ENCODE results near the gene FTSJ3.

FTSJ3 gene

DNA sequence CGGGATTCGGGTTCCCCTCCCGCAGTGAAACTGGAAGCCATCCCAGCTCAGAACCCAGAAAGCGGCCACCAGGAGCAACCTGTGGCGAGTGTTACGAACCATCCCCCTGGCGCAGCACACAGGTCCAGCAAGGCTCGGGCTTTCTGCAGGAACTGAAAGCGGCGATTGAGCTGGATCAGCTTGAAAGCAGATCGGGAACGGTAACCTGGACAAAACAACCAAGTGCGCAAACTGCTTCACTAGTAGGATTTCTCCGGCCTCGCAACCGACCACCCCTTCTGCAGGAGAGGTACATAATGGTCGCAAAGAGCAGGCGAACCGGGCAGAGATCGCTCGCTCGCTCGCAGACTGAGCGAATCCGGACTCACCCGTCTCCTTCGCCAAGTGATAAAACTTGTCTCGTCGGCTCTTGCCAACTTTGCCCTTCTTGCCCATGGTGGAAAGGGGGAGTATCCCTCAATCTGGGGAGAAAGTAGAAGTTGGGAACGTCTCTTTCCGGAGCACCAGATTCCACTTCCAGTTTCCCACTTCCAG, 928 bp downstream of the FTSJ3 start:
- TF ChIP-seq POLR2AphosphoS5 (IDR thresholded peaks at IDR 0.05; ENCODE audit: low read depth): no peak
- TF ChIP-seq SPI1 (IDR thresholded peaks at IDR 0.05; ENCODE audit: borderline replicate concordance, low read depth): no peak
- TF ChIP-seq, protein P1, sequence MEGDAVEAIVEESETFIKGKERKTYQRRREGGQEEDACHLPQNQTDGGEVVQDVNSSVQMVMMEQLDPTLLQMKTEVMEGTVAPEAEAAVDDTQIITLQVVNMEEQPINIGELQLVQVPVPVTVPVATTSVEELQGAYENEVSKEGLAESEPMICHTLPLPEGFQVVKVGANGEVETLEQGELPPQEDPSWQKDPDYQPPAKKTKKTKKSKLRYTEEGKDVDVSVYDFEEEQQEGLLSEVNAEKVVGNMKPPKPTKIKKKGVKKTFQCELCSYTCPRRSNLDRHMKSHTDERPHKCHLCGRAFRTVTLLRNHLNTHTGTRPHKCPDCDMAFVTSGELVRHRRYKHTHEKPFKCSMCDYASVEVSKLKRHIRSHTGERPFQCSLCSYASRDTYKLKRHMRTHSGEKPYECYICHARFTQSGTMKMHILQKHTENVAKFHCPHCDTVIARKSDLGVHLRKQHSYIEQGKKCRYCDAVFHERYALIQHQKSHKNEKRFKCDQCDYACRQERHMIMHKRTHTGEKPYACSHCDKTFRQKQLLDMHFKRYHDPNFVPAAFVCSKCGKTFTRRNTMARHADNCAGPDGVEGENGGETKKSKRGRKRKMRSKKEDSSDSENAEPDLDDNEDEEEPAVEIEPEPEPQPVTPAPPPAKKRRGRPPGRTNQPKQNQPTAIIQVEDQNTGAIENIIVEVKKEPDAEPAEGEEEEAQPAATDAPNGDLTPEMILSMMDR (IDR thresholded peaks at IDR 0.05; ENCODE audit: insufficient read depth, low read length): no peak
- TF ChIP-seq GABPA (IDR thresholded peaks at IDR 0.05; ENCODE audit: low read depth): no peak
- TF ChIP-seq, protein P2, sequence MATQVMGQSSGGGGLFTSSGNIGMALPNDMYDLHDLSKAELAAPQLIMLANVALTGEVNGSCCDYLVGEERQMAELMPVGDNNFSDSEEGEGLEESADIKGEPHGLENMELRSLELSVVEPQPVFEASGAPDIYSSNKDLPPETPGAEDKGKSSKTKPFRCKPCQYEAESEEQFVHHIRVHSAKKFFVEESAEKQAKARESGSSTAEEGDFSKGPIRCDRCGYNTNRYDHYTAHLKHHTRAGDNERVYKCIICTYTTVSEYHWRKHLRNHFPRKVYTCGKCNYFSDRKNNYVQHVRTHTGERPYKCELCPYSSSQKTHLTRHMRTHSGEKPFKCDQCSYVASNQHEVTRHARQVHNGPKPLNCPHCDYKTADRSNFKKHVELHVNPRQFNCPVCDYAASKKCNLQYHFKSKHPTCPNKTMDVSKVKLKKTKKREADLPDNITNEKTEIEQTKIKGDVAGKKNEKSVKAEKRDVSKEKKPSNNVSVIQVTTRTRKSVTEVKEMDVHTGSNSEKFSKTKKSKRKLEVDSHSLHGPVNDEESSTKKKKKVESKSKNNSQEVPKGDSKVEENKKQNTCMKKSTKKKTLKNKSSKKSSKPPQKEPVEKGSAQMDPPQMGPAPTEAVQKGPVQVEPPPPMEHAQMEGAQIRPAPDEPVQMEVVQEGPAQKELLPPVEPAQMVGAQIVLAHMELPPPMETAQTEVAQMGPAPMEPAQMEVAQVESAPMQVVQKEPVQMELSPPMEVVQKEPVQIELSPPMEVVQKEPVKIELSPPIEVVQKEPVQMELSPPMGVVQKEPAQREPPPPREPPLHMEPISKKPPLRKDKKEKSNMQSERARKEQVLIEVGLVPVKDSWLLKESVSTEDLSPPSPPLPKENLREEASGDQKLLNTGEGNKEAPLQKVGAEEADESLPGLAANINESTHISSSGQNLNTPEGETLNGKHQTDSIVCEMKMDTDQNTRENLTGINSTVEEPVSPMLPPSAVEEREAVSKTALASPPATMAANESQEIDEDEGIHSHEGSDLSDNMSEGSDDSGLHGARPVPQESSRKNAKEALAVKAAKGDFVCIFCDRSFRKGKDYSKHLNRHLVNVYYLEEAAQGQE (IDR thresholded peaks at IDR 0.05; ENCODE audit: insufficient replicate concordance, low read depth): no peak
- H3K4me3 ChIP-seq (replicated peaks; ENCODE audit: insufficient read depth, low read length): peak overlapping the region; percentile 91
- peak overlapping the region; percentile 98 for H3K27ac ChIP-seq (replicated peaks)
- no peaks in the 10 kb centered on the region for H3K27me3 ChIP-seq (ENCODE audit: insufficient read depth, poor library complexity, severe bottlenecking)
- DNase-seq (ENCODE audit: low read depth in 1 of 2, low spot score in 1 of 2): no peak

DNA sequence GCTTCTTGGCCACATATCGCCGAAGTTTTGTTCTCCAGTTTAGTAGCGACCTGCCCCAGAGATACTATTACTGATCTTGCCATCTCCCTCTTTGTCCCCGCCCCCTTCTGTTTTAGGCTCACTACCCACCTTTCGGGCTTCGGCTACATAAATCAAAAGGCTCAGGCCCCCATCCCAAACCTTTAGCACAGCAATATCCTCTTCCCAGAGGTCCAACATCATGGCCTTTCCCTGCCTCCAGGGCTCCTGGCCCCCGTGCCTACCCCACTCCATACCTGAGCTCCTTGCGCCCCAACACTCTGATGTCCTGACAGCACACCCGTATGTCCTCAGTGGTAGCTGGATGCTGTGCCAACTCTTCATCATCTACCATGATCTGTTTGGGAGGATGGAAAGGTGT, 3.1 kb downstream of the FTSJ3 start:
- no peaks in the 10 kb centered on the region for H3K27me3 ChIP-seq (ENCODE audit: insufficient read depth, poor library complexity, severe bottlenecking)
- H3K4me3 ChIP-seq (replicated peaks; ENCODE audit: insufficient read depth, low read length): no peak overlapping the region
- no peak overlapping the region for H3K27ac ChIP-seq (replicated peaks)
- TF ChIP-seq SPI1 (IDR thresholded peaks at IDR 0.05; ENCODE audit: borderline replicate concordance, low read depth) (no peak), GABPA (IDR thresholded peaks at IDR 0.05; ENCODE audit: low read depth) (no peak), POLR2AphosphoS5 (IDR thresholded peaks at IDR 0.05; ENCODE audit: low read depth) (no peak)
- TF ChIP-seq, protein P2 (IDR thresholded peaks at IDR 0.05; ENCODE audit: insufficient replicate concordance, low read depth): no peak
- TF ChIP-seq, protein P1 (IDR thresholded peaks at IDR 0.05; ENCODE audit: insufficient read depth, low read length): no peak
- no peak for DNase-seq (ENCODE audit: low read depth in 1 of 2, low spot score in 1 of 2)

DNA sequence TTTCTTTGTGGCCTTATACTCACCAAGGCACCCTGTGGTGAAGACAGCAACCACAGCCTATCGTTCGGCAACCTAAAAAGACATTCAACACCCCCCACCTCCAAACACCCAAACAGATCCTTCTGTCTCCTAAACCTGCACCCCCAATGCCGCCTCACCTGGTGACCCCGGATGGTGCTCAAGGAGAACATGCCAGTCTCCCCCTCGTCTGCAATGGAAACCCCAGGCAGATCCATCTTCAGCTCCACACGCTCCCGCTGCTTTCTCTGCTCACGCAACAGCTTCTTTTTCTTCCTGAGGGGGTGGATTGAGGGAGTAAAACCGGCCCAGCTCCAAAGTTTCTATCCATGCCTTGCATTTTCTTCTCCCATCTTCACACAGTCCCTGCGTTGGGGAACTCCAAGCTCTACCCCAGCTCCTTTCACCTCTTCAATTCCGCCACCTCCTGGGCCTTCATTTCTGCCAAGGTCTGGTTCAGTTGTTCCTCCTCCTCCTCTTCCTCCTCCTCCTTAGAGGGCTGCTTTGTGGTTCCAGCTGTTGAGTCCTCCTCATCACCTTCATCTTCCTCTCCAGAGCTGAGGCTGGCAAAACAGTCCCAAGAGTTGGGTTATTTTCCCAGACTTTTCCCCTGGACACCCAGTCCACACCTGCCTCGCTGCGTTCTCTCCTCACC, 3.7 kb downstream of the FTSJ3 start:
- Histone ChIP-seq H3K4me3 (replicated peaks; ENCODE audit: insufficient read depth, low read length) (no peak overlapping the region), H3K27ac (replicated peaks) (no peak overlapping the region), H3K27me3 (ENCODE audit: insufficient read depth, poor library complexity, severe bottlenecking) (no peaks in the 10 kb centered on the region)
- no peak for DNase-seq (ENCODE audit: low read depth in 1 of 2, low spot score in 1 of 2)
- TF ChIP-seq POLR2AphosphoS5 (IDR thresholded peaks at IDR 0.05; ENCODE audit: low read depth): no peak
- no peak for TF ChIP-seq SPI1 (IDR thresholded peaks at IDR 0.05; ENCODE audit: borderline replicate concordance, low read depth)
- no peak for TF ChIP-seq GABPA (IDR thresholded peaks at IDR 0.05; ENCODE audit: low read depth)
- TF ChIP-seq, protein P2 (IDR thresholded peaks at IDR 0.05; ENCODE audit: insufficient replicate concordance, low read depth): no peak
- TF ChIP-seq, protein P1 (IDR thresholded peaks at IDR 0.05; ENCODE audit: insufficient read depth, low read length): no peak

Data from HL-60 (cell line).